NCI-H146 treated with DMSO at 0.1 percent for 48 hours (cell line): ENCODE data around the gene CDK13.
A peak's percentile ranks its signal among the peaks of the same experiment; 100 is the strongest.
"Not testable (repeated sequence)": the region's sequence is repeated elsewhere in the genome, so short reads cannot be mapped to it uniquely, and the experiment has no call there.

Experiments
- DNase-seq: peaks from one replicate; lab custom pipeline; 2025; ENCODE audit not compliant: unreplicated experiment; lab: John Stamatoyannopoulos, UW

The CDK13 gene

DNA sequence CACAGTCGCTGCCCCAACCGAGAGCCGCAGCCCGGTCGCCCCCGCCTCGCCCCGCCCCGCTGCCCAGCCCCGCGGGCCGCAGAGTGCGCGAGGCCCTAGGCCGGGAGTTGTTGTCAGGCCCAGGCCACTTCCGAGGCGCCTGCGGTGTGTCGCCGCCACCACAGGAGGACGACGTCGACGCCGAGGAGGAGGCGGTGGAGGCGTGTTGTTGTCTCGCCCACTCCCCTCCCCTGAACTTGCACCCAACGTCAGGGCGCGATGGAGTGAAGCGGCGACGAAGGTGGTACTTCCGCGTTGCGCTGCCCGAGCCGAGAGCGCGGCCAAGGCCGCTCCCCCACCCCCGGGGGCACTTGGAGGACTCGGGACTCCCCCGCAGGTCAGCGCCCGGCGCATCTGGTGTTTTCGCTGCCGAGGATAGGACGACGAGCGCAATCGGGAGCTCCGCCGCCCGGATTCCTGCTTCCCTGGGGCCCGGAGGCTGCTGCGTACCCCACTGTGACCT lies at the start of gene CDK13:
Gene CDK13, plus strand, starts transcription at position 286 of the 502 bp plus-strand sequence. CDS start 386 bp downstream, outside the sequence.
- peak; percentile 50 for DNase-seq

DNA sequence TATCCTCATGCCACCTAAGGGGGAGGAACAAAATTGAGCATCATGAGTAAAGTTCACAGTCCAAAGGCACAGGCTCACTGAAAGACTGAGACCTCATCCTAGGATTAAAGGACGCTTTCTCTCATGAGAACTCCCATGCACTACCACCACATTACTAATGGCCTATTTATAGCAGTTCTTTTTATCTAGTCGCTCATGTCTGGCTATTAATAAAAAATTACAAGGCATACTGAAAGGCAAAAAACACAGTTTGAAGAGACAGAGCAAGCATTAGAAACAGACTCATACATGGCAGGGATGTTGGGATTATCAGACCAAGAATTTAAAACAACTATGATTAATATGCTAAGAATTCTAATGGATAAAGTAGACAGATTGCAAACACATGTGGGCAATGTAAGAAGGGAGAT lies 46.0 kb upstream of the CDK13 start:
- no peak for DNase-seq

DNA sequence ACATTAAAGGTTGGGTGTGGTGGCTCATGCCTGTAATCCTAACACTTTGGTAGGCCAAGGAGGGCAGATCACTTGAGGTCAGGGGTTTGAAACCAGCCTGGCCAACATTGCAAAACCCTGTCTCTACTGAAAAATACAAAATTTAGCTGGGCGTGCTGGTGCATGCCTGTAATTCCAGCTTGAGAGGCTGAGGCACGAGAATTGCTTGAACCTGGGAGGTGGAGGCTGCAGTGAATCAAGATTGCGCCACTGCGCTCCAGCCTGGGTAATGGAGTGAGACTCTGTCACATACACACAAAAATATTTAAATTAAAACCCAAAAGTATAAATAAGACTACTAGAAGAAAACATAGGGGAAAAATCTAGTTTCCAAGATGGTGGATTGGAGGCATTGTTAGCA lies 41.9 kb upstream of the CDK13 start:
- DNase-seq: no peak

DNA sequence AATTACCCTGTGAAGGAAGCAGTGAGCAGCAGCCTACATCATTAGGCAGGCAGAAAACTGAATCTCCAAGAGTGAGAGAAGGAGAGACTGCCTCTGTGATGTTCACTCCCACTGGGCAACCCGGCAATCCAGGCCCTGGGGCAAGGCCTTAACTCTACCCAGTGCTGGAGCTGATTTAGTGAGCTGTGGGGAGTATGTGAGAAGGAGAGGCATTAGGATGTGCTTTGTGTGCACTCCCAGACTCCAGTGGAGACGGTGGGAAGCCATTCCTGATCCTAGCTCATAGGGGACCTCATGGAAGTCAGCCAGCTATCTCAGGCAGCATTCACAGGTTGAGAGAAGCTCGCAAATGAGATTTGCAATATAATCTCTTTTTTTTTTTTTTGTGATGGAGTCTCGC lies 41.1 kb upstream of the CDK13 start:
- DNase-seq: no peak

DNA sequence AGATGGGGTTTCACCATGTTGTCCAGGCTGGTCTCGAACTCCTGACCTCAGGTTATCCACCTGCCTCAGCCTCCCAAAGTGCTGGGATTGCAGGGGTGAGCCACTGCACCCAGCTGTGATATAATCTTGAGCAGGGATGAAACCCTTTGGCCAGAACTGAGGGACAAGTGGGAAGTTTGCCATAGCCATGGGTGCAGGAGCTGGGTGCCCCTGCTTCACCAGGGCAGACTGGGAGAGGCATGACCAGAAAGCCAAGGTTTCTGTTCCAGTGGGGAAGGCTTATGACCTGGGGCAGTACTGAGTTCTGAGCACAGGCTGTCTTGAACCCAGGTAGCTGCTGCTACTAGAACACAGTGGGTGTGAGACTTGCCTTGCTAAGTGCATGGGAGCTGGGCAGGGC lies 40.5 kb upstream of the CDK13 start:
- DNase-seq: no peak

DNA sequence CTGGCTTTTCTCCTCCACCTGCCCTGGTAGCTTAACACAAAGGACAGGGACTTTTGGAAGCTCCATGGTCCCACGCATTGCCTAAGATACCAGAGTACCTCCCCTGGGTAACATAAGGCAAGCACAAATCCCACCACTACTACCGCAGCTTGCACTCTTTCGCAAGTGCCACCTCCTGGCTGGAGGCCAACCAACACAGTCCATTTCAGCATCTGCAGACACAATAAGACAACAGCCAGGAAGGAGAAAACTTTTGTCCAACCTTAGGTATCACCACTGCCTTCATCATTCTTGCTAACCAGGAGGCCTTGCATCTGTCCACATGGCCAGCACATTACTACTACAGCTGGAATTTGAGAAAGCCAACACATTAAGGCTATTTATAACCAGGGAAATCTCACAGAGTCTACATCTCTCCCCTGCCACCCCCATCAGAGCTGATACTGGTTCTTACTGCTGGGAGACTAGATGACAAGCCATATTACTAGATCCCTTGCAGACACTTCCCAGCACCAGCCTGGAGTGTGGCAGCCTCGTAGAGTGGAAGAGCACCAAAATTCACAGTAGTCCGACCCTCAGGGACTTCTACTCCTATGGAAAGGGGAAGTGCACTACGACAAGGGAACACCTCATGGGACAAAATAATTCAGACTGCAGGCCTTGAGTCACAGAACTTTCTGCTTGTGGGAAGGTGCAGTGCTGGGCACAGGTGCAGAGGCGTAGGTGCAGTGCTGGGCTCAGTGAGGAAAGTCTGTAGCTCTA lies 39.8 kb upstream of the CDK13 start:
- no peak for DNase-seq

DNA sequence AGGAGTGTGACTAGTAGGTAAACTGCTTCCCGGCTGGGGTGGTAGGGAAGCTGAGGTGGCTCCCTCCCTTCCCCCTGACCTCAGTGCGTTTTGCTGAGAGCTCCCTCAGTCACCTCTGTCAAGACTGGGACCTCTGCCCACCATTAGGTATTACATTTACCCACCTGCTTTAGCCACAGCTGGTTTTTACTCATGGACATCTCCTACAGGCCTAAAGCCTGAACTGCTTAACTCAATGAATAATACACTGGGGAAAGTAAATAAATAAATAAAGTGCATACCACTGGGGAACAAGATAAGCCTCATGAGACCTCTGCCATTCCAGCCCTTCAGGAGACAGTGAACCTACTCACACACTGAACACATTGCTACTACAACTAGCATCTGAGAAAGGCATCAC lies 38.9 kb upstream of the CDK13 start:
- DNase-seq: no peak

DNA sequence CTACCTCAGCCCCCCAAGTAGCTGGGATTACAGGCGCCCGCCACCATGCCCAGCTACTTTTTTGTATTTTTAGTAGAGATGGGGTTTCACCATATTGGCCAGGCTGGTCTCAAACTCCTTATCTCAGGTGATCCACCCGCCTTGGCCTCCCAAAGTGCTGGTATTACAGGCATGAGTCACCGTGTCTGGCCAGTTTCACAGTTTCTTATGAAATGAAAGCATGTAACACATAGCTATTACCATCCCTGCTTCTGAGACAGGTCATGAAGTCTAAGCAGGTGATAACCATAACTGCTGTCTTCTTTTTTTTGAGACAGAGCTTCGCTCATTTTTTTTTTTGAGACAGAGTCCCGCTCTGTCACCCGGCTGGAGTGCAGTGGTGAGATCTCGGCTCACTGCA lies 34.2 kb upstream of the CDK13 start:
- DNase-seq: not testable (repeated sequence)

DNA sequence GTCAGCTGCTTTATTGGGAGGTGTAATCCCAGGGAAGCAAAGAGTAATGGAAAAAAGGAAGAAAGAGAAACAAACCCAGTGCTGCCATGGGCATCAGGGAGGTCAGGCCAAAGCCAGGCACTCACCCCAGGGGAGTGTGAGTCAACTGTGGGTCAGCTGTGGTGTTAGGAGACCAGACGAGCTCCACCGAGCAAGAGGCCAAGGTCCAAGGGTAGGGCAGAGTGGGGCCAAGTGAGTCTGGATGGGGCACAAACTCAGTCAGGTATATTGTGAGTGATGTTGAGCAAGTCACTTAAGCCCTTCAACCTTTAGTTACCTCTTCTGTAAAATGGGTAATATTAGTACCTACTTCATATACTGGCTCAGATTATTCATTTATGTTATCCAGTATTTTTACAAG lies 30.4 kb upstream of the CDK13 start:
- no peak for DNase-seq

DNA sequence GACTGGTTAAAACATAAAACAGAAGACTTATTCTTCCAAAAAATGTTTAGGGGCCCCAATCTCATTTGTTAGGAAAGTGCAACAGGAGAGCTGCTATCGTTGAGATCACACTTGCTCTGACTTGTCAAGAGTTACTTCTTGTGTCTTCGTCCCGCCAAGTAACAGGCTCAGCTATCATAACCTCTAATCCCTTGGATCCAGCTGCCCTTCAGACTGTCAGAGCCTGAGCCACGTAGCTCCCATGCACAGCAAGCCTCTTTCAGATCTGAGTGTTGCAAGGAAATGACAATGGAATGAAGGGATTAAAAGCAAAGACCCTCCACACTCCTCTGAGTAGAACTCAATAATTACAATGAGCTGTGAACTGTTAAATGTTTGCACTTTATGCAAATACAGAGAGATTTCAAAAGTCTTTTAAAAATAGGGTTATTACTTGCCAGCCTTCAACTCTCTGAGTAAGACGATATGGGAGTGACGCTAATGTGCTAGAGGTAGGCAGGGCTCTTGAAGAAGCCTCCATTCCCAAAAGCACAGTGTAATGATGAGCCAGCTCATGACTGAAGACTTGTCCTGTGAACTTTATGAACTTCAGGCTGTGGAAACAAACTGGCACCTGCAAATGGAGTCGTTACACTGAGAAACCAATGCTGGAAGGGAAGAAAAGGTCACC lies 28.4 kb upstream of the CDK13 start:
- DNase-seq: no peak

DNA sequence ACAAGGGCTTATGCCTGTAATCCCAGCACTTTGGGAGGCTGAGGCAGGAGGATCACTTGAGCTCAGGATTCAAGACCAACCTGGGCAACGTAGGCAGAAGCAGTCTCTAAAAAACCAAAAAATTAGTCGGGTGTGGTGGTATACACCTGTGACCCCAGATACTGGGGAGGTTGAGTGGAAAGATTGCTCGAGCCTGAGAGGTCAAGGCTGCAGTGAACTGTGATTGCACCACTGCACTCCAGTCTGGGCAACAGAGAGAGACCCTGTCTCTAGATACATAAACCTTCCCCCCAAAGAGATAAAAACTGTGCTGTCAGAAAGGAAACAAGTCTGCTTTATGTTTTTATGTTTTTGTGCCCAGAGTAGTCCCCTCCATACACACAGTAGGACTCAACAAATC lies 27.5 kb upstream of the CDK13 start:
- no peak for DNase-seq

DNA sequence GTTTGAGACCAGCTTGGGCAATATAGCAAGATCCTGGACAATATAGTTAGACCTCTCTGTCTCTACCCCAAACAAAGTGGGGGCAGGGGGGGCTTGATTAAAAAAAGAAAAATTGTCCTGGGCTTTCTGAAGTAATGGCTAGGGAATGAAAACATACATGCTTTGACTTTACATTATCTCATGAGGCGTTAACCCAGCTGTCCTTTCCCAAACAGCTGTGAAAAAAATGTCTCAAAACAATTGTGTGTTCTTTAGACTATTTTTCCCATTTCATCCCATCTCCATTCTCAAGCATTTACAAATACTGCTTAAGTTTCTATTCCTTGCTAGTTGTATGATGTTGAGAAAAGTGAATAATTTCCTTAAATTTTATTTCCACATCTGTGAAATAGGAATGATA lies 27.0 kb upstream of the CDK13 start:
- DNase-seq: no peak

DNA sequence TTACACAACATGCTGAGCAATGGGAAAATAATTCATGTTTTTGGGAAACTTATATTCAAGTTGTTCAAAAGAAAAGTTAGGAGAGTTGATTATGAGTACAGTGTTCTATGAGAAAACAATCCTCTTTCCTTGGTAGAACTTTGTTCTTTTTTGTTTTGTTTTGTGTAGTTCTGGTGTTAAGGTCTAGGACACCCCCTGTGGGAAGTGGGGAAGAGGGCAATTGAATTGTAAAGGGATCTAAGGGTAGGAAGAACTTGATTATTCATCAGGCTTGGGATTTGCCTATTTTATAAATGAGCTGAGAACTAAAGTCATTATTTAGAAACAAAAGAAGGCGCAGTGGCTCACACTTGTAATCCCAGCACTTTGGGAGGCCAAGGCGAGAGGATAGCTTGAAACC lies 25.9 kb upstream of the CDK13 start:
- no peak for DNase-seq

DNA sequence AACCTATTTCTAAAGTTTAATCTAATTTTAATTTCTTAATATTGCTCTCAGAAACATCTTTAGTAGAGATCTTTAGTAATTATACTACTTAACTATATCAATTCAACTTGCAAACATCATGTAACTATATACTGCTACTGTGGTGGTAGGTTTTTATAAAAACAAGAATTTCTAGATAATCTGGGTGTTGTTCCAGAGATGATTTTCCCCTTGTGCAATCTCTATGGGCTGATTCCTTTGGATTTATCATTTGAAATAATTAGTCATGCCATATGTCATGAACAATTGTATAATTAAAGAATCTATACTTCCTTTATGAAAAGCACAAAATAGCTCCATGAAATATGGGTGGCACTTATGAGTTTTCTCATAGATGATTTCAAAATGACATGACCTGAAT lies 23.9 kb upstream of the CDK13 start:
- no peak for DNase-seq

DNA sequence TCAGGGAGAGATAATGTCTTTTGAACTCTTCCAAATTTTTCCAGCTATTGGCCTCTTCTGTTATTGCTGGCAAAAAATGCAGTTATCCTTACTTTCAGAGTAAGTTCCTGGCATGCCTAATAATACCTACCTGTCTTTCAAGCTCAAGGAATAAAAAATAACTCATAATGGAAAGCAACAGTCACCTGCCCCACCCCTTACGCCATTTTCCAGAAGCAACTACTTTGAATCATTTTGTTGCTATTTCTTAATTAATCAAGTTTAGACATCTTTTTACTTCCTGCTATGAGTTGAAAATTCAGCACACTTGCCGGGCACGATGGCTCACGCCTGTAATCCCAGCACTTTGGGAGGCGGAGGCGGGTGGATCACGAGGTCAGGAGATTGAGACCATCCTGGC lies 23.0 kb upstream of the CDK13 start:
- DNase-seq: no peak

DNA sequence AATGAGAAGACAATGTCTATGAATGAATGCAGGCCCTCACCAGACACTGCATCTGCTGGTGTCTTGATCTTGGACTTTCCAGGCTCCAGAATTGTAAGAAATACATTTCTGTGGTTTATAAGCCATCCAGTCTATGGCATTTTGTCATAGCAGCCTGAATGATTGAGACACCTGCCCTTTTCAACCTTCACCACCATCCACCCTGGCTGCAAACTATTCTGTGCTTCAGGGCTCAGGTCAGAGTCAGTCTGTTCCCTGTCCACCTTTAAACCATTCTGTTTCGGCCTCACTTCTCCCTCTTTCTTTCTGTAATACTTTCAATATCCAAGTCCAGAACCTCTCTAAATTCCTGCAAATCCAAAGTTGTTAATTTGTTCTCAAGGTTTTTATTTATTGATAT lies 15.9 kb upstream of the CDK13 start:
- DNase-seq: no peak

DNA sequence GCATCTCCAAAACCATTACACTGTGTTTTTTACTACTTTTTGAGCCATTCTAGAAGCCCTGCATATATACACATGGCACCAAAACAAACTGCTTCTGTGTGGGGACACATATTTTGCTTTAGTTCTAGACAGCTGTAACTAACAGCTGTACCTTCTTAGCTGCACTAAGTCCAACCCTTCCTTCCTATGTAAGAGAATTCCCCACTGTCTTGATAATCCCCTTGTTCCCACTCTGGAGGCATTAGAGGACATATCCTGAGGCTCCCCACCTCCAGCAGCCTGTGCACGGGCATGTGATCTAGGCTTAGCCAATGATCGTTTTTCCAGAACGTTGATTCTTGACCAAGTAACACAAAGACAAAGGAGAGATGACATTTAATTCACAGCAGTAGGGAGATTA lies 13.3 kb upstream of the CDK13 start:
- DNase-seq: no peak

DNA sequence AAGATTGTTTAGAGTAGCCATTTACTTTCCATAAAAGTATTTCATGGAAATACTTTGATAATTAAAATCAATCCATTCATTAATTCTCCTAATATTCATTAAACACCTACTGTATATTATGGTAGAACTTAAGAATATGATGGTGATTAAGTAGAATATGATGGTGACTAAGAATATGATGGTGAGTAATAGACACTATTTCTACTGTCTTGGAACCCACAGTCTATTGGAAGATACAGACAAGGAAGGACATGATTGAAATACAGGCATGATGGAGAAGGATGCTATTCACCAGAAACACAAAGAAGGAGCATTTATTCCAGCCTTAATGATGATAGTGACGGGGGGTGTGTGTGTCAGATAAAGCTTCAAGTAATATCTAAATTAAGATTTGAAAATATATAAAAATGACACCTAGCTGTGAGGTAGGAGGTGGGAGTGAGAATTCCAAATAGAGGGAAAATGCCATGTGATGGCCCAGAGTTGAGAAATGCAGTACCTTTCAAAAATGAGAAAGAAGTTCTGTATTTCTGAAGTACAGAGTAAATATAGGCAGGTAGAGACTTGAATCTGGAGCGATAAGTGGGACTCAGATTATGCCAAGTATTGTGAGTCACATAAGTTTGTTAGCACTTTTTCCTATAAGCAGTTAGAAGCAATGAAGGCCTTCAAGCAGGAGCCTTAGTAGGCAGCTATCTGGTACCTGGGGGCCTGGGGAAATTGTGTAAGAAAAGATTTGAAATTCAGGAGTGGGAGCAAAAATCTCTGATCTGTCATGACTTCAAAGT lies 12.5 kb upstream of the CDK13 start:
- DNase-seq: no peak

DNA sequence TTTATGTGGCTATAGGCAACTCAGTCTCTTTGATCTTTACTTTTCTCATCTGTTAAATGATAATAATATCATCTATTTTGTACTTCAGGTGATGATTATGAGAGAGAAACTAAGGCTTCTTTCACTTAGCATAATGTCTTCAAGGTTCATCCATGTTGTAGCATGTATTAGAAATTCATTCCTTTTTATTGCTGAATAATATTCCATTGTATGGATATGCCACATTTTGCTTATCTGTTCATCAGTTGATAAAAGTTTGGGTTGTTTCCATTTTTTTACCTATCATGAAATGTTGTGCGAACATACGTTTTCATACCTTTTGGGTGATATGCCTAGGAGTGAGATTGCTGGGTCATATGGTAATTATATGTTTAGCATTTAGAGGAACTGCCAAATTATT lies 7.2 kb upstream of the CDK13 start:
- DNase-seq: no peak

DNA sequence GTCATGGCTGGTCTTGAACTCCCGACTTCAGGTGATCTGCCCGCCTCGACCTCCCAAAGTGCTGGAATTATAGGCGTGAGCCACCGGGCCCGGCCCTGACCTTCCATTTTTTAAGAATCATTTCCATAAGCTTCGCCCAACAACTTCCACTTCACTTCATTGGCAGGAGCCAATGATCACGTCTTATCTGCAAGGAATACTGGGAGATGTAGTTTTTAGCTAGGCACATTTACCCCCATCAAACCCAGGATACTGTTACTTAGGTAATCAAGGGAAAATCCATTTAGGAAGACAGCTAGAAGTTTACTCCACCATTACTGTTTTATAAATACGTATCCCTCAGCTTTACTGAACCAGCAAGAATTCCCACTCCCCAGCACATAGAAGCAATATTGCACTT lies 3.4 kb upstream of the CDK13 start:
- no peak for DNase-seq

DNA sequence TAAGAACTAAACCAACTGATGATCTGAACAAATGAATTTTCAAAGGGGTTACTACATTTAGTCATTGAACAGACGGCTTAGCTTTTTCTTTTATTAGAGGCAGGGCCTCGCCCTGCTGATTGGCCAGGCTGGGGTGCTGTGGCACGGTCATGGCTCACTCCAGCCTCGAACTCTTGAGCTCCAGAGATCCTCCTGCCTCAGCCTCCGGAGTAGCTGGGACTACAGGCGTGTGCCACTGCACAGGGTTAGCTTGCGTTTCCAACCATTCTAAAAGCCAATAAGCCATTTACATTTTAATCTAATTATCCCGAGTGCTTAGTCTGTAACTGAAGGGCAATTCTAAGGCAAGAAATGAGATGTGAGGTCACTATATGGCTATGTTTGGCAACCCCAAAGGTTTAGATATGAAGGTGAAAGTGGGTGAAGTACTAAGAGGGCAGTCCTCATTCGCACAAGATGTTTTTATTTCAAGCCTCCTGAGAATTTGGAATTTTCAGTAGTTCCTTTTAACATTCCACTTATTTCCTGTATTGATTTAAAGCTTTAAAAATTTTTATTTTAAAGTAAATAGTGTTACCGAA lies 1.6 kb upstream of the CDK13 start:
- no peak for DNase-seq
